DOHH2 (cell line): ENCODE measurements around the gene USH1C.

Experiments used
- H3F3A ChIP-seq: fragments of 200-600 bp; sonication (generic), shearing (Covaris generic); 2 replicates; pipeline ENCODE4 v1.6.0; 2016; ENCODE audit warnings: antibody characterized with exemption, mild to moderate bottlenecking; ENCODE audit not compliant: control insufficient read depth, insufficient read depth
- H3K27ac ChIP-seq: fragments of 200-600 bp; sonication (generic); 2 replicates; pipeline ENCODE4 v1.5.1; 2014; ENCODE audit warnings: low read depth, mild to moderate bottlenecking, low read length, moderate library complexity
- H3K27me3 ChIP-seq: fragments of 200-600 bp; sonication (generic); 2 replicates; pipeline ENCODE4 v1.6.1; 2014; ENCODE audit warnings: mild to moderate bottlenecking, low read length, mixed read lengths; ENCODE audit not compliant: control insufficient read depth
- H3K36me3 ChIP-seq: fragments of 200-600 bp; sonication (generic); 2 replicates; pipeline ENCODE4 v1.6.1; 2014; ENCODE audit warnings: mild to moderate bottlenecking, low read length, moderate library complexity, mixed read lengths; ENCODE audit not compliant: control insufficient read depth
- H3K4me1 ChIP-seq: fragments of 200-600 bp; sonication (generic); 2 replicates; pipeline ENCODE4 v1.6.1; 2014; ENCODE audit warnings: mild to moderate bottlenecking, low read length, mixed read lengths; ENCODE audit not compliant: control insufficient read depth
- H3K4me2 ChIP-seq: fragments of 200-600 bp; sonication (generic); 2 replicates; pipeline ENCODE4 v1.6.0; 2014; ENCODE audit warnings: mild to moderate bottlenecking, low read length, moderate library complexity
- H3K4me3 ChIP-seq: fragments of 200-600 bp; sonication (generic); 2 replicates; pipeline ENCODE4 v1.5.1; 2014; ENCODE audit warnings: mild to moderate bottlenecking, low read length, mixed read lengths
- H3K79me2 ChIP-seq: fragments of 200-600 bp; sonication (generic); 2 replicates; pipeline ENCODE4 v1.6.1; 2014; ENCODE audit warnings: mild to moderate bottlenecking, low read length, mixed read lengths; ENCODE audit not compliant: control insufficient read depth
- H3K9me2 ChIP-seq: fragments of 200-600 bp; sonication (generic); replicated peaks from 2 replicates; pipeline ENCODE4 v1.6.1; 2014; ENCODE audit warnings: mild to moderate bottlenecking, low read length, mixed read lengths; ENCODE audit not compliant: control insufficient read depth
- H3K9me3 ChIP-seq: fragments of 200-600 bp; sonication (generic); 2 replicates; pipeline ENCODE4 v1.6.1; 2014; ENCODE audit warnings: antibody characterized with exemption, low read length, mixed read lengths; ENCODE audit not compliant: control insufficient read depth, insufficient read depth
- H4K20me1 ChIP-seq: fragments of 200-600 bp; sonication (generic); 2 replicates; pipeline ENCODE4 v1.6.0; 2014; ENCODE audit warnings: low read depth, mild to moderate bottlenecking, antibody characterized with exemption, low read length, moderate library complexity; ENCODE audit not compliant: control insufficient read depth, insufficient read depth
- EZH2phosphoT487 ChIP-seq: fragments of 200-600 bp; sonication (generic); IDR thresholded peaks from 2 replicates; pipeline ENCODE4 v1.6.1; 2017; ENCODE audit warnings: borderline replicate concordance, mild to moderate bottlenecking, antibody characterized with exemption, low read length, moderate library complexity, mixed read lengths
- TF ChIP-seq, protein P1 (sequence below): fragments of 200-600 bp; sonication (generic); IDR thresholded peaks from one replicate; pipeline ENCODE4 v1.5.1; 2014; ENCODE audit warnings: antibody characterized with exemption, mild to moderate bottlenecking, low read depth, low read length; ENCODE audit not compliant: poor library complexity, severe bottlenecking

Gene USH1C

GRCh38 chr11:17516551-17517150 is 27.6 kb downstream of the USH1C start:
- H3K9me3 ChIP-seq: no peaks in the 10 kb centered on the region
- no peak overlapping the region for H3K4me3 ChIP-seq
- H3K4me2 ChIP-seq: no peak overlapping the region
- H3F3A ChIP-seq: no peaks in the 10 kb centered on the region
- H4K20me1 ChIP-seq: no peaks in the 10 kb centered on the region
- peaks cover 8% of the 10 kb centered on the region; the same call in 1 of the 2 replicates for H3K27me3 ChIP-seq
- H3K4me1 ChIP-seq: no peaks in the 10 kb centered on the region
- H3K79me2 ChIP-seq: no peaks in the 10 kb centered on the region
- no peak overlapping the region for H3K27ac ChIP-seq
- TF ChIP-seq EZH2phosphoT487: no peak
- TF ChIP-seq, protein P1, sequence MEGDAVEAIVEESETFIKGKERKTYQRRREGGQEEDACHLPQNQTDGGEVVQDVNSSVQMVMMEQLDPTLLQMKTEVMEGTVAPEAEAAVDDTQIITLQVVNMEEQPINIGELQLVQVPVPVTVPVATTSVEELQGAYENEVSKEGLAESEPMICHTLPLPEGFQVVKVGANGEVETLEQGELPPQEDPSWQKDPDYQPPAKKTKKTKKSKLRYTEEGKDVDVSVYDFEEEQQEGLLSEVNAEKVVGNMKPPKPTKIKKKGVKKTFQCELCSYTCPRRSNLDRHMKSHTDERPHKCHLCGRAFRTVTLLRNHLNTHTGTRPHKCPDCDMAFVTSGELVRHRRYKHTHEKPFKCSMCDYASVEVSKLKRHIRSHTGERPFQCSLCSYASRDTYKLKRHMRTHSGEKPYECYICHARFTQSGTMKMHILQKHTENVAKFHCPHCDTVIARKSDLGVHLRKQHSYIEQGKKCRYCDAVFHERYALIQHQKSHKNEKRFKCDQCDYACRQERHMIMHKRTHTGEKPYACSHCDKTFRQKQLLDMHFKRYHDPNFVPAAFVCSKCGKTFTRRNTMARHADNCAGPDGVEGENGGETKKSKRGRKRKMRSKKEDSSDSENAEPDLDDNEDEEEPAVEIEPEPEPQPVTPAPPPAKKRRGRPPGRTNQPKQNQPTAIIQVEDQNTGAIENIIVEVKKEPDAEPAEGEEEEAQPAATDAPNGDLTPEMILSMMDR: no peak
- H3K36me3 ChIP-seq: no peaks in the 10 kb centered on the region
- H3K9me2 ChIP-seq: no peaks in the 10 kb centered on the region

GRCh38 chr11:17515443-17516176 is 28.6 kb downstream of the USH1C start:
- Histone ChIP-seq H3K4me3 (no peak overlapping the region), H3K27me3 (peaks cover 17% of the 10 kb centered on the region; the same call in 1 of the 2 replicates), H3K79me2 (no peaks in the 10 kb centered on the region), H4K20me1 (no peaks in the 10 kb centered on the region), H3K36me3 (no peaks in the 10 kb centered on the region), H3K4me2 (no peak overlapping the region), H3K9me2 (no peaks in the 10 kb centered on the region), H3F3A (no peaks in the 10 kb centered on the region), H3K27ac (no peak overlapping the region), H3K9me3 (no peaks in the 10 kb centered on the region), H3K4me1 (no peaks in the 10 kb centered on the region)
- no peak for TF ChIP-seq EZH2phosphoT487
- TF ChIP-seq, protein P1: no peak

GRCh38 chr11:17514476-17514875 is 29.7 kb downstream of the USH1C start:
- H3K36me3 ChIP-seq: no peaks in the 10 kb centered on the region
- H3K27me3 ChIP-seq: peaks cover 17% of the 10 kb centered on the region; the same call in 1 of the 2 replicates
- H3K79me2 ChIP-seq: no peaks in the 10 kb centered on the region
- H3K4me1 ChIP-seq: no peaks in the 10 kb centered on the region
- H4K20me1 ChIP-seq: no peaks in the 10 kb centered on the region
- no peak overlapping the region for H3K27ac ChIP-seq
- no peaks in the 10 kb centered on the region for H3K9me3 ChIP-seq
- TF ChIP-seq EZH2phosphoT487: no peak
- TF ChIP-seq, protein P1: no peak
- no peaks in the 10 kb centered on the region for H3F3A ChIP-seq
- H3K4me2 ChIP-seq: no peak overlapping the region
- H3K4me3 ChIP-seq: no peak overlapping the region
- no peaks in the 10 kb centered on the region for H3K9me2 ChIP-seq
